Body of pancreas (tissue), 4 donors: ENCODE data around the gene DELE1. TPM values are rescaled to one million over a fixed set of nuclear protein-coding genes. Genes with fewer than 3 reads are reported as not detected.

Experiments used
- ATAC-seq: fragments of 150-250 bp; one replicate; pipeline ENCODE4 v1.9.1; 2016
- DNase-seq, 4 donors: peaks; one replicate each; pipeline ENCODE4 v3.0.0-alpha.2; 2019
- H3K27ac ChIP-seq, 4 donors: fragments of 200-600 bp; sonication (generic); 1 replicate in 3 of 4; 2 replicates in 1 of 4; pipeline versions ENCODE4 v1.5.1 to v1.6.1; 2016 to 2019; ENCODE audit warnings: mild to moderate bottlenecking in 1 of 4, mixed read lengths in 1 of 4, moderate library complexity in 1 of 4
- H3K27me3 ChIP-seq, 2 donors: fragments of 200-600 bp; sonication (generic); one replicate each; pipeline ENCODE4 v1.6.0; 2016; ENCODE audit warnings: mild to moderate bottlenecking in 1 of 2
- H3K36me3 ChIP-seq, 2 donors: fragments of 200-600 bp; sonication (generic); replicated peaks in 1 of 2; 2 replicates each; pipeline ENCODE4 v1.5.1; 2016; ENCODE audit warnings: low read depth in 2 of 2; ENCODE audit not compliant: insufficient read depth in 1 of 2
- H3K4me1 ChIP-seq: fragments of 200-600 bp; sonication (generic); one replicate; pipeline ENCODE4 v1.6.0; 2016
- H3K4me3 ChIP-seq, 2 donors: fragments of 200-600 bp; sonication (generic); 1 replicate in 1 of 2; 2 replicates in 1 of 2; pipeline ENCODE4 v1.5.1; 2016 to 2019
- H3K9me3 ChIP-seq, 3 donors: fragments of 200-600 bp; sonication (generic); 1 replicate in 2 of 3; 2 replicates in 1 of 3; pipeline ENCODE4 v1.5.1; 2016
- POLR2A ChIP-seq, 3 donors: fragments of 450-650 bp; IDR thresholded peaks; one replicate each; pipeline ENCODE4 v1.6.1; 2016; ENCODE audit warnings: antibody characterized with exemption in 3 of 3, mild to moderate bottlenecking in 2 of 3
- WGBS, 2 donors: methylation state at CpG; one replicate each; pipeline ENCODE4 v1.1.5; 2017; 5-methylcytosine and 5-hydroxymethylcytosine counted together
- intact Hi-C: fragments of 100-400 bp; cut with DNase I; formaldehyde crosslinking; loops from one replicate; pipeline ENCODE4 v1.15.1; 2023
- total RNA-seq, 2 donors: library from RNA; depleted of rRNA; stranded (reverse); fragments of >200 nt; gene quantifications; one replicate each; pipeline ENCODE4 v1.1.0, GENCODE V29; 2016
- TF ChIP-seq, protein P1 (sequence below), 7 experiments: fragments of 450-650 bp in 4 of 7; fragments of 200-600 bp in 3 of 7; sonication (generic) in 3 of 7; IDR thresholded peaks; one replicate each; pipeline ENCODE4 v1.5.1; 2016 to 2019; ENCODE audit warnings: antibody characterized with exemption in 7 of 7

DELE1 gene
- total RNA-seq, 2 donors from 2014 or later, result 50.6 to 100 TPM

- TF ChIP-seq POLR2A (IDR thresholded peaks at IDR 0.05), result no peak
- TF ChIP-seq, protein P1, sequence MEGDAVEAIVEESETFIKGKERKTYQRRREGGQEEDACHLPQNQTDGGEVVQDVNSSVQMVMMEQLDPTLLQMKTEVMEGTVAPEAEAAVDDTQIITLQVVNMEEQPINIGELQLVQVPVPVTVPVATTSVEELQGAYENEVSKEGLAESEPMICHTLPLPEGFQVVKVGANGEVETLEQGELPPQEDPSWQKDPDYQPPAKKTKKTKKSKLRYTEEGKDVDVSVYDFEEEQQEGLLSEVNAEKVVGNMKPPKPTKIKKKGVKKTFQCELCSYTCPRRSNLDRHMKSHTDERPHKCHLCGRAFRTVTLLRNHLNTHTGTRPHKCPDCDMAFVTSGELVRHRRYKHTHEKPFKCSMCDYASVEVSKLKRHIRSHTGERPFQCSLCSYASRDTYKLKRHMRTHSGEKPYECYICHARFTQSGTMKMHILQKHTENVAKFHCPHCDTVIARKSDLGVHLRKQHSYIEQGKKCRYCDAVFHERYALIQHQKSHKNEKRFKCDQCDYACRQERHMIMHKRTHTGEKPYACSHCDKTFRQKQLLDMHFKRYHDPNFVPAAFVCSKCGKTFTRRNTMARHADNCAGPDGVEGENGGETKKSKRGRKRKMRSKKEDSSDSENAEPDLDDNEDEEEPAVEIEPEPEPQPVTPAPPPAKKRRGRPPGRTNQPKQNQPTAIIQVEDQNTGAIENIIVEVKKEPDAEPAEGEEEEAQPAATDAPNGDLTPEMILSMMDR (IDR thresholded peaks at IDR 0.05), result no peak
- H3K27me3 ChIP-seq, result no peaks in the 10 kb centered on the region
- H3K36me3 ChIP-seq, result no peaks in the 10 kb centered on the region
- H3K4me3 ChIP-seq, result no peak overlapping the region
- peaks cover 6% of the 10 kb centered on the region for H3K4me1 ChIP-seq
- intact Hi-C loops, result no loop called here
- no peaks in the 10 kb centered on the region for H3K9me3 ChIP-seq
- DNase-seq (no peak), ATAC-seq (no peak)
- 72 to 73% methylated on average over 4 of the region's 4 CpGs for WGBS, 2 donors
- no peak overlapping the region for H3K27ac ChIP-seq
Measured at GRCh38 chr5:141909212-141909611, 14.5 kb upstream of the DELE1 start.

- H3K9me3 ChIP-seq, result no peaks in the 10 kb centered on the region
- H3K4me1 ChIP-seq, result peaks cover 9% of the 10 kb centered on the region
- 56 to 69% methylated on average over 2 of the region's 2 CpGs for WGBS, 2 donors
- no peak for ATAC-seq
- intact Hi-C loops, result no loop called here
- DNase-seq, result no peak
- TF ChIP-seq, protein P1 (IDR thresholded peaks at IDR 0.05), result no peak
- TF ChIP-seq POLR2A (IDR thresholded peaks at IDR 0.05), result no peak
- H3K4me3 ChIP-seq, result no peak overlapping the region
- no peaks in the 10 kb centered on the region for H3K27me3 ChIP-seq
- H3K27ac ChIP-seq, result no peak overlapping the region
- no peaks in the 10 kb centered on the region for H3K36me3 ChIP-seq
Measured at GRCh38 chr5:141910271-141910673, 13.4 kb upstream of the DELE1 start.

DNA sequence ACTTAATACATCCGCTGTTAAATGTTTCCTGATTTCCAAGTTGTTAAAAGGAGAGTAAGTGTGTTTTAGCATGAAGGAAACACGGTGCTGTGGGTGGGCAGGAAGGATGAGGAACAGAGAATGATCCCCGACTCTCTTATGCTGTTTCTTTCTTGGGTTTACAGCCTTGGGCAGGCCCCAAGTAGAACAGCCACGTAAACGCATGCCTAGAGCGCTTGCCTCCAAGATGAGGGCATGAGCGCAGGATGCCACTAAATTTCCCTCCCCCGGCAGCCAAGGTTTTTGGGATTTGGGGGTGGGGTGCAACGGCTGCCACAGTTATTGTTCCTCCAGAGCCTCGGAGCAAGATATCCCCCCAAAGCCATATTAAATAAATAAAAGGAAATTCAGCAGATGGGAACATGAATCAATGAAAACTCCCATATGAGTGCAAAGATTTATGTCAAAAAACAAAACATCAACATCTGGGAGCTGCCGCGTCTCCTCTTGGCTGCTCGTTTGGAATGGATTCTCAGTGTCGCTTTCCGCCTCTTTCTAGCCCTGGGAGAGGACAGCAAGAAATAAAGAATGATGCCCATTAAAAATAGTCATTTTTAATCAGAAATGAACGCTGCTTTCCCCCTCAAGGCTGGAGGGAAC is 10.0 kb upstream of the DELE1 start:
- no peak for DNase-seq
- TF ChIP-seq, protein P1 (IDR thresholded peaks at IDR 0.05), result no peak
- TF ChIP-seq POLR2A (IDR thresholded peaks at IDR 0.05), result no peak
- no peaks in the 10 kb centered on the region for H3K9me3 ChIP-seq
- 24 to 27% methylated on average over 16 of the region's 16 CpGs for WGBS, 2 donors
- H3K27me3 ChIP-seq, result no peaks in the 10 kb centered on the region
- no peak overlapping the region for H3K27ac ChIP-seq
- no peak for ATAC-seq
- H3K4me1 ChIP-seq, result peaks cover 9% of the 10 kb centered on the region
- intact Hi-C loops, result no loop called here
- H3K36me3 ChIP-seq, result no peaks in the 10 kb centered on the region
- no peak overlapping the region for H3K4me3 ChIP-seq

DNA sequence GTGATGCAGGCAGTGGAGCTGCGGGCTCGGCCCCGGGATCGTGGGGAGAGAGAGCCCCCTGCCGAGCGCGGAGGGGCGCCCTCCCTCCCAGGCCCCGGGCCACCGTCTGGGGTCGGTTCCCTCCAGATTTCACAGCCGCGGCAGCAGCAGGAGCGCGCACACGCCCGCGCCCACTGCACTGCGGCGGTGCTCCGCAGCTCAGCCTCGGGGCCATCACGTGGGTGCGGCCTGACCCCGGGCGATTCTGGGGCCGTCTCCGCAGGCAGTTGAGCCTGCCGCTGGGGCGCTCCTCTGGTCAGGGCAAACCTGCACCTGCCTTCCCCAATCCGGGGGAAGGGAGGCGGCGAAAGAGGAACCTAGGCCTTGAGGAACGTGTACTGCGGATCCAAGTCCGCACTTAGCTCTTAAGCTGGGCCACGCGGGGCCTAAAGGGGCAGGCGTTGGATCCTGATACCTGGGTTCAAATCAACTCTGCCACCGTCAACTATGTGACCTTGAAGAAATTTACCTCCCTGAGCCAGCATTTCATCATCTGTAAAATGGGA is 9.4 kb upstream of the DELE1 start:
- peak; percentile 33 to 59 (median 42) for DNase-seq
- Histone ChIP-seq H3K27me3 (no peaks in the 10 kb centered on the region), H3K9me3 (no peaks in the 10 kb centered on the region), H3K27ac (no peak overlapping the region), H3K4me1 (peaks cover 9% of the 10 kb centered on the region), H3K4me3 (no peak overlapping the region), H3K36me3 (no peaks in the 10 kb centered on the region)
- intact Hi-C loops, result no loop called here
- peak; percentile 47 for ATAC-seq
- 5 to 11% methylated on average over 11 to 40 of the region's 40 CpGs for WGBS, 2 donors
- TF ChIP-seq POLR2A (IDR thresholded peaks at IDR 0.05), result no peak
- TF ChIP-seq, protein P1 (IDR thresholded peaks at IDR 0.05), result peak in 3 of 7 experiments; percentile 19 to 38 (median 27)

GRCh38 chr5:141914797-141915196 is 8.9 kb upstream of the DELE1 start:
- WGBS, 2 donors, result 88 to 96% methylated on average over 3 of the region's 3 CpGs

More at GRCh38 chr5:141914797-141915196, 8.9 kb upstream of the DELE1 start:
- H3K9me3 ChIP-seq, result no peaks in the 10 kb centered on the region
- no peak for ATAC-seq
- no peak for TF ChIP-seq POLR2A (IDR thresholded peaks at IDR 0.05)
- TF ChIP-seq, protein P1 (IDR thresholded peaks at IDR 0.05), result no peak
- DNase-seq, result no peak
- no peak overlapping the region for H3K27ac ChIP-seq
- H3K27me3 ChIP-seq, result no peaks in the 10 kb centered on the region
- peaks cover 9% of the 10 kb centered on the region for H3K4me1 ChIP-seq
- no peaks in the 10 kb centered on the region for H3K36me3 ChIP-seq
- H3K4me3 ChIP-seq, result no peak overlapping the region
- intact Hi-C loops, result no loop called here
